ENCODE measurements around the gene MINDY4. TPM values are rescaled to one million over a fixed set of nuclear protein-coding genes. Genes with fewer than 3 reads are reported as not detected.
A peak's percentile ranks its signal among the peaks of the same experiment; 100 is the strongest.

MINDY4 gene
- total and polyA plus RNA-seq, 2 of the 4 experiments (the other 2 are of a cell fraction), result 1.8 to 3.6 TPM

- intact Hi-C loops (cut with micrococcal nuclease) (no loop called here), in situ Hi-C loops (cut with MboI; ENCODE audit: low sequenced_read_pairs) (no loop called here)
These were observed 153.9 kb downstream of the MINDY4 start for GRCh38 chr7:30925117-30925516.

More at GRCh38 chr7:30925117-30925516, 153.9 kb downstream of the MINDY4 start:
- H3K79me1 ChIP-seq (ENCODE audit: low read depth in 1 of 2, low read length in 2 of 2), result no peaks in the 10 kb centered on the region
- H3K4me2 ChIP-seq (ENCODE audit: low read depth, low read length), result no peak overlapping the region
- H4K8ac ChIP-seq (ENCODE audit: low read depth in 2 of 2, low read length in 2 of 2), result no peak overlapping the region
- no peak for TF ChIP-seq MAZ (IDR thresholded peaks at IDR 0.05; ENCODE audit: borderline replicate concordance, low read depth, low read length)
- TF ChIP-seq, protein P1, sequence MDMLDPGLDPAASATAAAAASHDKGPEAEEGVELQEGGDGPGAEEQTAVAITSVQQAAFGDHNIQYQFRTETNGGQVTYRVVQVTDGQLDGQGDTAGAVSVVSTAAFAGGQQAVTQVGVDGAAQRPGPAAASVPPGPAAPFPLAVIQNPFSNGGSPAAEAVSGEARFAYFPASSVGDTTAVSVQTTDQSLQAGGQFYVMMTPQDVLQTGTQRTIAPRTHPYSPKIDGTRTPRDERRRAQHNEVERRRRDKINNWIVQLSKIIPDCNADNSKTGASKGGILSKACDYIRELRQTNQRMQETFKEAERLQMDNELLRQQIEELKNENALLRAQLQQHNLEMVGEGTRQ (IDR thresholded peaks at IDR 0.05; ENCODE audit: low read depth, low read length), result no peak
- no peak for TF ChIP-seq CEBPB (IDR thresholded peaks at IDR 0.05; ENCODE audit: low read depth, low read length)
- no peak for TF ChIP-seq CTCF (conservative IDR thresholded peaks at IDR 0.05; ENCODE audit: low read depth, low read length)
- no peak for TF ChIP-seq MXI1 (IDR thresholded peaks at IDR 0.05; ENCODE audit: borderline replicate concordance, low read depth, low read length)
- TF ChIP-seq MAFK (IDR thresholded peaks at IDR 0.05; ENCODE audit: low read depth, low read length), result no peak
- TF ChIP-seq FOS (IDR thresholded peaks at IDR 0.05; ENCODE audit: low read depth, low read length), result no peak
- no peak for TF ChIP-seq NFE2L2 (IDR thresholded peaks at IDR 0.05; ENCODE audit: low read depth, low read length)
- TF ChIP-seq RFX5 (IDR thresholded peaks at IDR 0.05; ENCODE audit: low read depth, low read length), result no peak
- TF ChIP-seq RCOR1 (IDR thresholded peaks at IDR 0.05; ENCODE audit: insufficient replicate concordance, low read length), result no peak
- no peak for TF ChIP-seq RAD21 (IDR thresholded peaks at IDR 0.05; ENCODE audit: low read length)
- no peak for TF ChIP-seq POLR2A (IDR thresholded peaks at IDR 0.05; ENCODE audit: low read depth, low read length)
- TF ChIP-seq SMC3 (IDR thresholded peaks at IDR 0.05; ENCODE audit: low read depth, low read length), result no peak
- no peak for TF ChIP-seq ELK1 (IDR thresholded peaks at IDR 0.05; ENCODE audit: borderline replicate concordance, low read depth, low read length)
- TF ChIP-seq CHD1 (IDR thresholded peaks at IDR 0.05; ENCODE audit: low read depth, low read length), result no peak
- no peak for TF ChIP-seq BHLHE40 (IDR thresholded peaks at IDR 0.05; ENCODE audit: low read depth, low read length)
- no peak overlapping the region for H3K23ac ChIP-seq (ENCODE audit: low read depth, low read length)
- H2BK120ac ChIP-seq (ENCODE audit: low read depth, low read length), result no peak overlapping the region
- no peak overlapping the region for H4K91ac ChIP-seq (ENCODE audit: insufficient read depth, low read depth, low read length)
- H3K36me3 ChIP-seq (ENCODE audit: control insufficient read depth, insufficient read depth, low read length), result no peaks in the 10 kb centered on the region
- H3K4me1 ChIP-seq (ENCODE audit: control insufficient read depth, insufficient read depth, low read length), result peaks cover 10% of the 10 kb centered on the region
- peaks cover 9% of the 10 kb centered on the region; the same call in 1 of the 2 replicates for H3K9me1 ChIP-seq (ENCODE audit: insufficient read depth, low read length)
- WGBS, 2 experiments (ENCODE audit: extremely low coverage in 2 of 2, insufficient read length in 1 of 2), result no CpG with 5 or more reads among the region's 2 CpGs
- no peak overlapping the region for H2BK15ac ChIP-seq (ENCODE audit: low read depth, low read length)
- dilution Hi-C loops (cut with HindIII; ENCODE audit: low sequenced_read_pairs, unreplicated experiment), result no loop called here
- ATAC-seq (ENCODE audit: low read depth) (no peak), DNase-seq (no peak)
- no peak overlapping the region for H3K4me3 ChIP-seq (ENCODE audit: insufficient read depth, low read depth, low read length)
- no peak overlapping the region for H2AK5ac ChIP-seq (ENCODE audit: low read depth, low read length)
- H3K14ac ChIP-seq (replicated peaks; ENCODE audit: low read depth, low read length), result no peak overlapping the region
- POLR2A ChIA-PET (ENCODE audit: unreplicated experiment), result no interaction called here
- H4K5ac ChIP-seq (ENCODE audit: low read depth, low read length), result no peak overlapping the region
- H3K27me3 ChIP-seq (ENCODE audit: control insufficient read depth, insufficient read depth, low read length), result peaks cover 4% of the 10 kb centered on the region; the same call in 1 of the 2 replicates
- no peak overlapping the region for H3K9ac ChIP-seq (ENCODE audit: low read depth, low read length)
- no peak overlapping the region for H2AK9ac ChIP-seq (replicated peaks; ENCODE audit: low read depth, low read length, poor library complexity)
- no peak overlapping the region for H3K4ac ChIP-seq (ENCODE audit: low read depth, low read length)
- peak overlapping the region; percentile 23 for H2AFZ ChIP-seq (replicated peaks; ENCODE audit: low read length, poor library complexity)
- no peak overlapping the region for H3K56ac ChIP-seq (ENCODE audit: extremely low read depth, insufficient read depth, low read length)
- H3K9me3 ChIP-seq (ENCODE audit: control insufficient read depth, insufficient read depth, low read length), result peaks cover 6% of the 10 kb centered on the region
- H3K27ac ChIP-seq (ENCODE audit: insufficient read depth, low read length), result no peak overlapping the region
- H4K20me1 ChIP-seq (ENCODE audit: insufficient read depth, low read length), result no peaks in the 10 kb centered on the region
- BruUV-seq (replicated peaks), result no TSS peak
- CTCF ChIA-PET, result interaction anchor here (0.9 kb wide), 1 partner anchor 9 kb away, joined by 3 read pairs; no protein-coding TSS in a partner anchor
- H2BK5ac ChIP-seq (ENCODE audit: low read depth, low read length, poor library complexity, severe bottlenecking), result no peak overlapping the region
- no peak overlapping the region for H3K18ac ChIP-seq (ENCODE audit: low read depth, low read length)
- no peak overlapping the region for H2BK20ac ChIP-seq (ENCODE audit: low read depth, low read length)

All from IMR-90 (cell line).